ENCODE data around the gene PSMD5.

PSMD5 gene

GRCh38 chr9:120842685-120843485 is at the start of gene PSMD5:
Gene PSMD5, minus strand, starts transcription at chr9:120842922. Its CDS starts 13 bp downstream, at chr9:120842909.
- TF ChIP-seq ISL1 (CRISPR knock-in tag; IDR thresholded peaks at IDR 0.05) (no peak), PATZ1 (CRISPR knock-in tag; IDR thresholded peaks at IDR 0.05; ENCODE audit: borderline replicate concordance) (0 out of 2 replicates have a peak, but pooled peaks have one; percentile 31)
- ATAC-seq: peak; percentile 99

GRCh38 chr9:120891884-120892747 is 49.4 kb upstream of the PSMD5 start:
- ATAC-seq: no peak
- TF ChIP-seq TCF4 (CRISPR knock-in tag; IDR thresholded peaks at IDR 0.05; ENCODE audit: borderline replicate concordance): no peak

- no peak for ATAC-seq
- TF ChIP-seq OSR1 (CRISPR knock-in tag; IDR thresholded peaks at IDR 0.05) (no peak), ZNF8 (CRISPR knock-in tag; IDR thresholded peaks at IDR 0.05) (no peak), CSRNP3 (CRISPR knock-in tag; IDR thresholded peaks at IDR 0.05) (no peak), PPARA (CRISPR knock-in tag; IDR thresholded peaks at IDR 0.05; ENCODE audit: borderline replicate concordance) (no peak), POU6F1 (CRISPR knock-in tag; IDR thresholded peaks at IDR 0.05; ENCODE audit: borderline replicate concordance, low read depth) (no peak), GLIS3 (CRISPR knock-in tag; IDR thresholded peaks at IDR 0.05) (no peak), ESRRG (CRISPR knock-in tag; IDR thresholded peaks at IDR 0.05) (no peak), ZNF70 (CRISPR knock-in tag; IDR thresholded peaks at IDR 0.05) (no peak), SNAI2 (CRISPR knock-in tag; IDR thresholded peaks at IDR 0.05) (no peak), PATZ1 (CRISPR knock-in tag; IDR thresholded peaks at IDR 0.05; ENCODE audit: borderline replicate concordance) (no peak), ISL1 (CRISPR knock-in tag; IDR thresholded peaks at IDR 0.05) (no peak), CSDC2 (CRISPR knock-in tag; IDR thresholded peaks at IDR 0.05) (no peak), TOX (CRISPR knock-in tag; IDR thresholded peaks at IDR 0.05; ENCODE audit: borderline replicate concordance) (no peak), TSHZ2 (CRISPR knock-in tag; IDR thresholded peaks at IDR 0.05) (no peak), BACH2 (CRISPR knock-in tag; IDR thresholded peaks at IDR 0.05; ENCODE audit: borderline replicate concordance) (no peak)
These were observed 48.6 kb upstream of the PSMD5 start for GRCh38 chr9:120891245-120891883.

Measured in SK-N-SH treated with all-trans-retinoic acid at 6 μM for 48 hours (cell line).